Epithelial cell of esophagus (primary cell): ENCODE data around the gene CRYBG1.
A peak's percentile ranks its signal among the peaks of the same experiment; 100 is the strongest.

Experiments used
- DNase-seq: peaks from one replicate; pipeline ENCODE4 v3.0.0; 2010; ENCODE audit warnings: low read depth
- H3K4me3 ChIP-seq: 2 replicates; pipeline ENCODE4 v1.5.1; 2011; ENCODE audit warnings: mild to moderate bottlenecking, low read length, control low read depth
- TF ChIP-seq, protein P1 (sequence below): IDR thresholded peaks from 2 replicates; pipeline ENCODE4 v1.5.1; 2011; ENCODE audit warnings: low read depth, mild to moderate bottlenecking, low read length, control low read depth, inconsistent platforms; ENCODE audit not compliant: insufficient read depth; ENCODE audit errors: missing control alignments

The CRYBG1 gene

DNA sequence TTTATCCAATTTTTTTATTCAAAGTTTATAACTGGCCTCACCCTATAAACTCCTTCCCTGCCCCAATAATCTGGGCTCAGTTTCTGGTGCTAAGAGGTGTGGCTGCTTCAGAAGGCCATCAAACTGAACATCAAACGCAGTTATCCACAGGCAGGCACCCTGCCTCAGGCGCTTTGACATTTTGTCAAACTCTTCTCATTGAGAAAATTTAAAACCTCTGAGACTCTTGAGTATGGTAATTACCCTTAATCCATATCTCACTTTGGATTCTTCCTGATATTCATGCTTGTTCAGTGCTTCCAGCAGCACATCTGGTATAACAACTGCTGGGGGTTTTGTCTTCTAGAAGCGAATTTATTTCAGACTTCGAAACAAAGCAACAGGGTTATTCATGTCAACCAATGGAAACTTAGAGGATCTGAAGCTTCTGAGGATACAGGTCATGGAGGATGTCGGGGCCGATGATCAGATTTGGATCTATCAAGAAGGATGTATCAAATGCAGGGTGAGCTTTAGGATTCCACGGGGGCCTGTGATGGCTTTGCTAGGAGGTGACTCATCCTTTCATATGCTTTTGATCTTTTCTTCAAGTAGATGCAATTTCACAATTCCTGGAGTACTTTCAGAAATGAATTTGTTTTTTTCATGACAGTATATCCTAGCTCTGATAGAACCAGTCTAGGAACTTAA lies 200.6 kb downstream of the CRYBG1 start:
- peak; percentile 75 for DNase-seq
- no peak overlapping the region for H3K4me3 ChIP-seq
- TF ChIP-seq, protein P1, sequence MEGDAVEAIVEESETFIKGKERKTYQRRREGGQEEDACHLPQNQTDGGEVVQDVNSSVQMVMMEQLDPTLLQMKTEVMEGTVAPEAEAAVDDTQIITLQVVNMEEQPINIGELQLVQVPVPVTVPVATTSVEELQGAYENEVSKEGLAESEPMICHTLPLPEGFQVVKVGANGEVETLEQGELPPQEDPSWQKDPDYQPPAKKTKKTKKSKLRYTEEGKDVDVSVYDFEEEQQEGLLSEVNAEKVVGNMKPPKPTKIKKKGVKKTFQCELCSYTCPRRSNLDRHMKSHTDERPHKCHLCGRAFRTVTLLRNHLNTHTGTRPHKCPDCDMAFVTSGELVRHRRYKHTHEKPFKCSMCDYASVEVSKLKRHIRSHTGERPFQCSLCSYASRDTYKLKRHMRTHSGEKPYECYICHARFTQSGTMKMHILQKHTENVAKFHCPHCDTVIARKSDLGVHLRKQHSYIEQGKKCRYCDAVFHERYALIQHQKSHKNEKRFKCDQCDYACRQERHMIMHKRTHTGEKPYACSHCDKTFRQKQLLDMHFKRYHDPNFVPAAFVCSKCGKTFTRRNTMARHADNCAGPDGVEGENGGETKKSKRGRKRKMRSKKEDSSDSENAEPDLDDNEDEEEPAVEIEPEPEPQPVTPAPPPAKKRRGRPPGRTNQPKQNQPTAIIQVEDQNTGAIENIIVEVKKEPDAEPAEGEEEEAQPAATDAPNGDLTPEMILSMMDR: no peak

- TF ChIP-seq, protein P1: no peak
- no peak overlapping the region for H3K4me3 ChIP-seq
- peak; percentile 84 for DNase-seq
Observed at GRCh38 chr6:106561686-106562405, 201.3 kb downstream of the CRYBG1 start.

- no peak for DNase-seq
- TF ChIP-seq, protein P1: no peak
- H3K4me3 ChIP-seq: no peak overlapping the region
Observed at GRCh38 chr6:106563614-106564013, 203.1 kb downstream of the CRYBG1 start.

GRCh38 chr6:106564476-106564875 lies 204.0 kb downstream of the CRYBG1 start:
- no peak for DNase-seq
- no peak overlapping the region for H3K4me3 ChIP-seq
- TF ChIP-seq, protein P1: no peak

DNA sequence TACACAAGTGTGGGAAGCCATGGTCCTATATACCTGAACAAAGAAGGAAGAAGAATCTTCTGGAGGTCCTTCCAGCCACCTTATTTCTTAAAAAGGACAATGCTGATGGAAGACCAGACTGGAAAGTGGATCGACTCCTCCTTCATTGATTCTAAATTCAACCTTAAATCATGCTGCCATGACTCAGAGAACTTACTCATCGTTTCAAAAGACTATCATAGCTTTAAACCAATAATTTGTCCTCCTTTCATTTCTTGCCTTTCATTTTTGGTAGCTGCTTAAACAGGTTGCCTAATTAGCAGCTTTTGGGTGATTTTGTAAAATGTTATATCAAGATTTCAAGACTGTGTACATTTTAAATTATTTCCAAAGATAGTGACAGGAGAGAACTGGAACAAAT lies 208.0 kb downstream of the CRYBG1 start:
- DNase-seq: peak; percentile 61
- no peak overlapping the region for H3K4me3 ChIP-seq
- TF ChIP-seq, protein P1: no peak

DNA sequence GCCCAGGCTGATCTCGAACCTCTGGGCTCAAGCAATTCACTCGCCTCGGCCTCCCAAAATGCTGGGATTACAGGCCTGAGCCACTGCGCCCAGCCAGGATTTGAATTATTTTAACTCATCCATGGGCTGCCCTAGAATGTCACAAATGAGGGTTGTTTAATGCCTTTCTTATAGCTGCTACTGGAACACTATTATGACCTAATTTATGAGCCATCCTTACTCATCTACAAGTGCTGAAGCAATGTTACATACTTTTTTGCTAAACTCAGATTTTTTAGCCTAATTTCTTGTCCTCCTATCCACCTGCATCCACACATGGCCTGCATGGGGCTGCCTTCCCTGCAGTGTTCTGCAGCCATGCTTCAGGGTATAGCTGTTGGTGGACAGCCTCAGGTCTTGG lies 208.9 kb downstream of the CRYBG1 start:
- H3K4me3 ChIP-seq: no peak overlapping the region
- TF ChIP-seq, protein P1: no peak
- DNase-seq: no peak
